Neural cell (in vitro differentiated cells): ENCODE results near the gene HS3ST5. TPM values are rescaled to one million over a fixed set of nuclear protein-coding genes. Genes with fewer than 3 reads are reported as not detected.

ENCODE experiments used
- H2AFZ ChIP-seq: fragments of 200-600, 300-800 bp; sonication (generic), shearing (Covaris generic); 2 replicates; pipeline ENCODE4 v1.6.0; 2014; ENCODE audit warnings: low read depth, mild to moderate bottlenecking, antibody characterized with exemption, low read length, moderate library complexity
- H3F3A ChIP-seq: fragments of 200-600 bp; shearing (Covaris generic); 2 replicates; pipeline ENCODE4 v1.6.1; 2016; ENCODE audit warnings: mild to moderate bottlenecking, moderate library complexity, mixed read lengths, antibody characterized with exemption, low read length; ENCODE audit not compliant: insufficient read depth, poor library complexity, severe bottlenecking
- H3K27ac ChIP-seq: fragments of 200-600, 300-800 bp; sonication (generic), shearing (Covaris generic); 2 replicates; pipeline ENCODE4 v1.5.1; 2014; ENCODE audit warnings: mild to moderate bottlenecking, low read length, moderate library complexity
- H3K27me3 ChIP-seq: fragments of 300-800, 200-600 bp; sonication (generic), shearing (Covaris generic); 2 replicates; pipeline ENCODE4 v1.6.0; 2014; ENCODE audit warnings: mild to moderate bottlenecking, low read depth, low read length, moderate library complexity; ENCODE audit not compliant: insufficient read depth
- H3K36me3 ChIP-seq: fragments of 300-800, 200-600 bp; sonication (generic), shearing (Covaris generic); 2 replicates; pipeline ENCODE4 v1.5.1; 2014; ENCODE audit warnings: mild to moderate bottlenecking, antibody characterized with exemption, low read length, moderate library complexity; ENCODE audit not compliant: insufficient read depth
- H3K4me2 ChIP-seq: fragments of 300-800, 200-600 bp; sonication (generic), shearing (Covaris generic); 2 replicates; pipeline ENCODE4 v1.6.0; 2014; ENCODE audit warnings: mild to moderate bottlenecking, low read length
- H3K4me3 ChIP-seq: fragments of 300-800, 200-600 bp; sonication (generic), shearing (Covaris generic); 2 replicates; pipeline ENCODE4 v1.5.1; 2014; ENCODE audit warnings: mild to moderate bottlenecking, low read length, moderate library complexity
- H3K79me2 ChIP-seq: fragments of 200-600 bp; shearing (Covaris generic); replicated peaks from 2 replicates; pipeline ENCODE4 v1.6.0; 2014; ENCODE audit warnings: mild to moderate bottlenecking, low read length, moderate library complexity; ENCODE audit not compliant: insufficient read depth
- H3K9ac ChIP-seq: fragments of 300-800, 200-600 bp; sonication (generic), shearing (Covaris generic); 2 replicates; pipeline ENCODE4 v1.6.1; 2016; ENCODE audit warnings: mild to moderate bottlenecking, low read length, mixed read lengths
- H3K9me2 ChIP-seq: fragments of 200-600 bp; shearing (Covaris generic); 2 replicates; pipeline ENCODE4 v1.6.1; 2016; ENCODE audit warnings: mild to moderate bottlenecking, low read length, mixed read lengths; ENCODE audit not compliant: insufficient read depth
- H3K9me3 ChIP-seq: fragments of 200-600, 300-800 bp; sonication (generic), shearing (Covaris generic); 2 replicates; pipeline ENCODE4 v1.6.1; 2016; ENCODE audit warnings: mild to moderate bottlenecking, mixed run types, low read length, moderate library complexity, mixed read lengths
- H4K20me1 ChIP-seq: fragments of 200-600 bp; shearing (Covaris generic); 2 replicates; pipeline ENCODE4 v1.6.1; 2016; ENCODE audit warnings: mild to moderate bottlenecking, mixed run types; ENCODE audit not compliant: insufficient read depth
- EP300 ChIP-seq: fragments of 450-650 bp; conservative IDR thresholded peaks from 2 replicates; pipeline ENCODE4 v1.6.1; 2014; ENCODE audit warnings: antibody characterized with exemption, mild to moderate bottlenecking, moderate library complexity; ENCODE audit not compliant: poor library complexity, severe bottlenecking
- EZH2 ChIP-seq: fragments of 200-600, 300-800 bp; shearing (Covaris generic), sonication (generic); IDR thresholded peaks from 2 replicates; pipeline ENCODE4 v1.6.1; 2014; ENCODE audit warnings: antibody characterized with exemption, low read length, borderline replicate concordance, mild to moderate bottlenecking; ENCODE audit not compliant: insufficient read depth, poor library complexity, severe bottlenecking
- MXI1 ChIP-seq: fragments of 450-650 bp; conservative IDR thresholded peaks from 2 replicates; pipeline ENCODE4 v1.6.1; 2014; ENCODE audit warnings: antibody characterized with exemption, mild to moderate bottlenecking; ENCODE audit not compliant: poor library complexity, severe bottlenecking
- POLR2AphosphoS5 ChIP-seq: IDR thresholded peaks from 2 replicates; pipeline ENCODE4 v1.6.1; 2012
- RAD21 ChIP-seq: fragments of 450-650 bp; conservative IDR thresholded peaks from 2 replicates; pipeline ENCODE4 v1.6.1; 2014; ENCODE audit warnings: antibody characterized with exemption, mild to moderate bottlenecking, moderate library complexity
- SMC3 ChIP-seq: fragments of 450-650 bp; conservative IDR thresholded peaks from 2 replicates; pipeline ENCODE4 v1.6.1; 2014; ENCODE audit warnings: antibody characterized with exemption, mild to moderate bottlenecking, moderate library complexity; ENCODE audit not compliant: poor library complexity
- TAF1 ChIP-seq: IDR thresholded peaks from 2 replicates; pipeline ENCODE4 v1.6.1; 2012; ENCODE audit warnings: low read depth
- polyA plus RNA-seq: library from polyadenylated mRNA; depleted of rRNA; stranded (reverse); fragments of >200 nt; gene quantifications from 2 replicates; pipeline ENCODE4 v1.2.3, GENCODE V29; 2014
- TF ChIP-seq, protein P1 (sequence below): fragments of 450-650 bp; IDR thresholded peaks from 2 replicates; pipeline ENCODE4 v1.5.1; 2014; ENCODE audit warnings: antibody characterized with exemption, mild to moderate bottlenecking, moderate library complexity; ENCODE audit not compliant: poor library complexity, severe bottlenecking
- TF ChIP-seq, protein P2 (sequence below): IDR thresholded peaks from 2 replicates; pipeline ENCODE4 v1.6.1; 2012; ENCODE audit warnings: borderline replicate concordance

Gene HS3ST5
- polyA plus RNA-seq, 1 donor from 2014 or later, result not detected

DNA sequence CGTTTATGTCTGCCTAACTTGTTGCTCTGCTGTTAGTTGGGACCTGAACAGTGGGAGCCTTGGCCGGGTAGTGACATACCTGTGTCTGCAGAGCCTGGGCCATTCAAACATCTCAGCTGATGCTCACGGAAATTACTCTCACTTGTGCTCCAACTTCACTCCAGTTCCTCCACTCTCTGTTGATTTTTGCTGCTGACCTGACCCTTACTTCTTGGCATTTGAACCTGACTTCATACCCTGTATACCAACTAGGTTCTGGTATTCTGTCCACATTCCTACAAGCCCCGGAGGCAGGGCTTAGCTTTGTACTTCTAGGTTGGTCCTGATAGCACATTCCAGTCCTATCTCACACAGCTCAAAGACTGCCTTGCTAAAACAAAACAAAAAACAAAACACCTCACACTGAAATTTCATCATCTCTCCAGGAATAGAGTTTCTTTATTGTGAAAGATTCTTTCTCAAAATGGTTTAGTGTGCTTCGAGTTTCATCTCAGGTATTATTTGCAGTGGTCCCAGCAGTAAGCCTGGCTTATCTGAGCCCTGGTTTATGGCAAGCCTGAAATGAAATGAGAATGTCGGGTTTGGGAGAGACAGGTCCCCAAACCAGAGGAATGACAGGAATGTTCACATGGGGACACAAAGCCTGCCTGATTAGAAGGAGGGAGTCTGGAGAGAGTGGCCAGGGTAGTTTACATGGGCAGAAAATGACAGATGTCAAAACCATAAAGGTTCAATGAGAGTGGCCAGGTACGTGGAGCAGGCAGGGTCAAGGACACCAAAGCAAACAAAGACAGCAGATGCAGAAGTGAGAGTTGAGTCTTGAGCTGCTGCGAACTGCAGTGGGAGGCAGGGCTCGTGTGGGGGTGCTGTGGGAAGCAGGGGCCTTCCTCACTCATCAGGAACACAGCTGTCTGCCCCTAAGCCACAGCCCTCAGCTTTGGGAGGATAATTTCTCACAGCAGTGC lies 197.7 kb downstream of the HS3ST5 start:
- Histone ChIP-seq H3K4me3 (no peak overlapping the region), H2AFZ (no peak overlapping the region), H3K4me2 (no peak overlapping the region), H3K9ac (no peak overlapping the region), H3K79me2 (no peaks in the 10 kb centered on the region), H3F3A (no peaks in the 10 kb centered on the region), H3K9me3 (no peaks in the 10 kb centered on the region), H3K27ac (no peak overlapping the region), H3K27me3 (no peaks in the 10 kb centered on the region), H3K9me2 (no peaks in the 10 kb centered on the region), H3K36me3 (no peaks in the 10 kb centered on the region), H4K20me1 (no peaks in the 10 kb centered on the region)
- TF ChIP-seq POLR2AphosphoS5 (no peak), MXI1 (no peak), EP300 (no peak), RAD21 (no peak), TAF1 (no peak), SMC3 (no peak), EZH2 (no peak)
- TF ChIP-seq, protein P1, sequence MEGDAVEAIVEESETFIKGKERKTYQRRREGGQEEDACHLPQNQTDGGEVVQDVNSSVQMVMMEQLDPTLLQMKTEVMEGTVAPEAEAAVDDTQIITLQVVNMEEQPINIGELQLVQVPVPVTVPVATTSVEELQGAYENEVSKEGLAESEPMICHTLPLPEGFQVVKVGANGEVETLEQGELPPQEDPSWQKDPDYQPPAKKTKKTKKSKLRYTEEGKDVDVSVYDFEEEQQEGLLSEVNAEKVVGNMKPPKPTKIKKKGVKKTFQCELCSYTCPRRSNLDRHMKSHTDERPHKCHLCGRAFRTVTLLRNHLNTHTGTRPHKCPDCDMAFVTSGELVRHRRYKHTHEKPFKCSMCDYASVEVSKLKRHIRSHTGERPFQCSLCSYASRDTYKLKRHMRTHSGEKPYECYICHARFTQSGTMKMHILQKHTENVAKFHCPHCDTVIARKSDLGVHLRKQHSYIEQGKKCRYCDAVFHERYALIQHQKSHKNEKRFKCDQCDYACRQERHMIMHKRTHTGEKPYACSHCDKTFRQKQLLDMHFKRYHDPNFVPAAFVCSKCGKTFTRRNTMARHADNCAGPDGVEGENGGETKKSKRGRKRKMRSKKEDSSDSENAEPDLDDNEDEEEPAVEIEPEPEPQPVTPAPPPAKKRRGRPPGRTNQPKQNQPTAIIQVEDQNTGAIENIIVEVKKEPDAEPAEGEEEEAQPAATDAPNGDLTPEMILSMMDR, result no peak
- TF ChIP-seq, protein P2, sequence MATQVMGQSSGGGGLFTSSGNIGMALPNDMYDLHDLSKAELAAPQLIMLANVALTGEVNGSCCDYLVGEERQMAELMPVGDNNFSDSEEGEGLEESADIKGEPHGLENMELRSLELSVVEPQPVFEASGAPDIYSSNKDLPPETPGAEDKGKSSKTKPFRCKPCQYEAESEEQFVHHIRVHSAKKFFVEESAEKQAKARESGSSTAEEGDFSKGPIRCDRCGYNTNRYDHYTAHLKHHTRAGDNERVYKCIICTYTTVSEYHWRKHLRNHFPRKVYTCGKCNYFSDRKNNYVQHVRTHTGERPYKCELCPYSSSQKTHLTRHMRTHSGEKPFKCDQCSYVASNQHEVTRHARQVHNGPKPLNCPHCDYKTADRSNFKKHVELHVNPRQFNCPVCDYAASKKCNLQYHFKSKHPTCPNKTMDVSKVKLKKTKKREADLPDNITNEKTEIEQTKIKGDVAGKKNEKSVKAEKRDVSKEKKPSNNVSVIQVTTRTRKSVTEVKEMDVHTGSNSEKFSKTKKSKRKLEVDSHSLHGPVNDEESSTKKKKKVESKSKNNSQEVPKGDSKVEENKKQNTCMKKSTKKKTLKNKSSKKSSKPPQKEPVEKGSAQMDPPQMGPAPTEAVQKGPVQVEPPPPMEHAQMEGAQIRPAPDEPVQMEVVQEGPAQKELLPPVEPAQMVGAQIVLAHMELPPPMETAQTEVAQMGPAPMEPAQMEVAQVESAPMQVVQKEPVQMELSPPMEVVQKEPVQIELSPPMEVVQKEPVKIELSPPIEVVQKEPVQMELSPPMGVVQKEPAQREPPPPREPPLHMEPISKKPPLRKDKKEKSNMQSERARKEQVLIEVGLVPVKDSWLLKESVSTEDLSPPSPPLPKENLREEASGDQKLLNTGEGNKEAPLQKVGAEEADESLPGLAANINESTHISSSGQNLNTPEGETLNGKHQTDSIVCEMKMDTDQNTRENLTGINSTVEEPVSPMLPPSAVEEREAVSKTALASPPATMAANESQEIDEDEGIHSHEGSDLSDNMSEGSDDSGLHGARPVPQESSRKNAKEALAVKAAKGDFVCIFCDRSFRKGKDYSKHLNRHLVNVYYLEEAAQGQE, result no peak

DNA sequence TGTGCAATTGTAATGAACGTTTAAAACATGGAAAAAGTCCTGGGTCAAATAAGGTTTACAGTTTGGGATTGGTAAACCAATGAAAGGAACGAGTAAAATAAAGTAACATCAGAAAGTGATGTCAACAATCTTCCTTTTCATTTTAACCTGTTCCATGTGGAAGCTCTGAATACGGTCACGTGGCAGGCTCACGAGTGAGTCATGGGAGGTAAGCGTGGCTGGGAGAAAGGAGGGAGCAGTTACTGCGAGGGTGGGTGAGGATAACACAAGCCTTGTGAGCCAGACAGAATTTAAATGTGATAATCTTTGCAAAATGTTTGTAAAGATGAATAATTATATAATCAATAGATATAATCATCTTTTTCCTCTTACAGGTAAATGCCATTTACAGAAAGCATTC lies 200.6 kb downstream of the HS3ST5 start:
- H3K36me3 ChIP-seq, result no peaks in the 10 kb centered on the region
- no peak overlapping the region for H2AFZ ChIP-seq
- H3K9me3 ChIP-seq, result no peaks in the 10 kb centered on the region
- H3F3A ChIP-seq, result no peaks in the 10 kb centered on the region
- no peak overlapping the region for H3K4me3 ChIP-seq
- no peaks in the 10 kb centered on the region for H3K79me2 ChIP-seq
- no peak overlapping the region for H3K9ac ChIP-seq
- H3K4me2 ChIP-seq, result no peak overlapping the region
- H3K27me3 ChIP-seq, result no peaks in the 10 kb centered on the region
- no peaks in the 10 kb centered on the region for H3K9me2 ChIP-seq
- no peaks in the 10 kb centered on the region for H4K20me1 ChIP-seq
- no peak overlapping the region for H3K27ac ChIP-seq
- TF ChIP-seq EZH2 (no peak), MXI1 (no peak), RAD21 (no peak), TAF1 (no peak), SMC3 (no peak), EP300 (no peak), POLR2AphosphoS5 (no peak)
- TF ChIP-seq, protein P2, result no peak
- TF ChIP-seq, protein P1, result no peak
